ENCODE results near the gene ARRB2.

The ARRB2 gene

GRCh38 chr17:4744999-4745969, 34.9 kb downstream of the ARRB2 start:
- Mint-ChIP-seq H3K27me3 (ENCODE audit: low read depth) (peaks cover 32% of the 10 kb centered on the region), H3K4me3 (no peak overlapping the region), H3K36me3 (ENCODE audit: low read depth) (peaks cover 2% of the 10 kb centered on the region), H3K27ac (no peak overlapping the region), H3K9me3 (no peaks in the 10 kb centered on the region), H3K4me1 (ENCODE audit: low read depth) (peaks cover 25% of the 10 kb centered on the region)

- H3K27me3 Mint-ChIP-seq (ENCODE audit: low read depth): peaks cover 29% of the 10 kb centered on the region
- peak overlapping the region; percentile 87 for H3K27ac Mint-ChIP-seq
Measured at GRCh38 chr17:4747847-4748246, 37.4 kb downstream of the ARRB2 start.

DNA sequence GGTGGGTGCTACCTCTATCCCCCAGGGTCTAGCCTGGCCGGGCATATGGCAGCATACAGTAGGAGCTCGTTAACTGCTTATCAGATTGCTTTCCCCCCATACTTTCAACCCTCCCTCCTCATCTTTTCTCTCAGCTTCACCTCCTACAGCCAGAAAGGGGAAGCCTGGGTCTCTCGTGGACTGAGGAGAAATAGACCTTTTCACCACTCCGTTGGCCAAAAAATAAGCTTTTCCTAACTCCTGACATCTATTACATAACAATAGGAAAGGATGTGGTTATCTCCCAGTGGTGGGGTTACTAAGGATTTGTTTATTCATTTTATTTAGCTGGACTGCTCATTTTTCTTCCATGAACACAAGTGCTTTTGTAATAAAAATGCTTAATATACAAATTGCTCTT, 38.3 kb downstream of the ARRB2 start:
- peak overlapping the region; percentile 32 for H3K4me3 Mint-ChIP-seq
- peaks cover 2% of the 10 kb centered on the region for H3K36me3 Mint-ChIP-seq (ENCODE audit: low read depth)
- H3K27ac Mint-ChIP-seq: peak overlapping the region; percentile 5
- no peaks in the 10 kb centered on the region for H3K9me3 Mint-ChIP-seq
- peaks cover 35% of the 10 kb centered on the region for H3K27me3 Mint-ChIP-seq (ENCODE audit: low read depth)
- H3K4me1 Mint-ChIP-seq (ENCODE audit: low read depth): peaks cover 21% of the 10 kb centered on the region

More at GRCh38 chr17:4747847-4748246, 37.4 kb downstream of the ARRB2 start:
- Mint-ChIP-seq H3K9me3 (no peaks in the 10 kb centered on the region), H3K36me3 (ENCODE audit: low read depth) (peaks cover 2% of the 10 kb centered on the region), H3K4me3 (peak overlapping the region; percentile 79), H3K4me1 (ENCODE audit: low read depth) (peaks cover 21% of the 10 kb centered on the region)

GRCh38 chr17:4750606-4751005, 40.2 kb downstream of the ARRB2 start:
- Mint-ChIP-seq H3K27me3 (ENCODE audit: low read depth) (peaks cover 48% of the 10 kb centered on the region), H3K9me3 (no peaks in the 10 kb centered on the region), H3K4me1 (ENCODE audit: low read depth) (peaks cover 18% of the 10 kb centered on the region), H3K36me3 (ENCODE audit: low read depth) (peaks cover 2% of the 10 kb centered on the region), H3K4me3 (no peak overlapping the region), H3K27ac (no peak overlapping the region)

DNA sequence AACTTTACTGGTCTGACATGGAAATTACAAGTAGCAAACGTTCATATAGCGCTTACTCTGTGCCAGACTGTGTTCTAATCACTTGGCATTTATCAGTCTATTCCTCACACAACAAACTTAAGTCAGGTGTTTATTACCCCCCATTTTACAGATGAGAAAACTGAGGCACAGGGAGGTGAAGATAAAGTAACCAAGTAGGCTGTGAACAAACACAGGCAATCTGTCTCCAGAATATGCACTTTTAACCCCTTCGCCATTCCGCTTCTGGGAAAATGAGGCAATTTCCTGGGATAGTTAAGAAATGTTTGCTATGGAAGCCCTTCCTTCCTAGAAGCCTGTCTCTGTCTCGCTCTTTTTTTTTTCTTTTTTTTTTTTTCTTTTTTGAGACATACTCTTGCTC, 41.5 kb downstream of the ARRB2 start:
- peaks cover 14% of the 10 kb centered on the region for H3K4me1 Mint-ChIP-seq (ENCODE audit: low read depth)
- H3K9me3 Mint-ChIP-seq: no peaks in the 10 kb centered on the region
- peaks cover 44% of the 10 kb centered on the region for H3K27me3 Mint-ChIP-seq (ENCODE audit: low read depth)
- H3K27ac Mint-ChIP-seq: no peak overlapping the region
- no peak overlapping the region for H3K4me3 Mint-ChIP-seq
- H3K36me3 Mint-ChIP-seq (ENCODE audit: low read depth): peaks cover 2% of the 10 kb centered on the region

- Mint-ChIP-seq H3K4me3 (no peak overlapping the region), H3K4me1 (ENCODE audit: low read depth) (peaks cover 7% of the 10 kb centered on the region), H3K27me3 (ENCODE audit: low read depth) (peaks cover 59% of the 10 kb centered on the region), H3K36me3 (ENCODE audit: low read depth) (no peaks in the 10 kb centered on the region), H3K27ac (no peak overlapping the region), H3K9me3 (no peaks in the 10 kb centered on the region)
Measured at GRCh38 chr17:4753392-4753791, 43.0 kb downstream of the ARRB2 start.

- no peaks in the 10 kb centered on the region for H3K9me3 Mint-ChIP-seq
- H3K27me3 Mint-ChIP-seq (ENCODE audit: low read depth): peaks cover 29% of the 10 kb centered on the region
- H3K4me3 Mint-ChIP-seq: no peak overlapping the region
- no peaks in the 10 kb centered on the region for H3K4me1 Mint-ChIP-seq (ENCODE audit: low read depth)
- H3K27ac Mint-ChIP-seq: no peak overlapping the region
- H3K36me3 Mint-ChIP-seq (ENCODE audit: low read depth): no peaks in the 10 kb centered on the region
Measured at GRCh38 chr17:4759776-4760236, 49.4 kb downstream of the ARRB2 start.

GRCh38 chr17:4764595-4764994, 54.2 kb downstream of the ARRB2 start:
- no peaks in the 10 kb centered on the region for H3K36me3 Mint-ChIP-seq (ENCODE audit: low read depth)
- no peaks in the 10 kb centered on the region for H3K9me3 Mint-ChIP-seq
- H3K27me3 Mint-ChIP-seq (ENCODE audit: low read depth): peaks cover 10% of the 10 kb centered on the region
- H3K4me3 Mint-ChIP-seq: no peak overlapping the region
- H3K27ac Mint-ChIP-seq: no peak overlapping the region
- H3K4me1 Mint-ChIP-seq (ENCODE audit: low read depth): peaks cover 2% of the 10 kb centered on the region

DNA sequence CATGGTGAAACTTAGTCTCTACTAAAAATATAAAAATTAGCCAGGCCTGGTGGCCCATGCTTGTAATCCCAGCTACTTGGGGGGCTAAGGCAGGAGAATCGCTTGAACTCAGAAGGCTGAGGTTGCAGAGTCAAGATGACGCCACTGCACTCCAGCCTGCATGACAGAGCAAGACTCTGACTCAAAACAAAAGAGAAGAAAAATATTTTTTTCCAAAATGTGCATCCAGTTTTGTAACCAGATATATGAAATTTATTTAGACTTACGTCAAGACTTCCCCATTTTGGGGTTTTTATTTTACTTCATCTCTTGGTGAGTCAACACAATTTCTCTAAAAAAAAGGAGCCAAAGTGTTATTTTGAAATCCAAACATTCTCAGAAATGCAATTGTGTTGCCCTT, 55.8 kb downstream of the ARRB2 start:
- no peak overlapping the region for H3K27ac Mint-ChIP-seq
- H3K27me3 Mint-ChIP-seq (ENCODE audit: low read depth): peaks cover 10% of the 10 kb centered on the region
- H3K36me3 Mint-ChIP-seq (ENCODE audit: low read depth): no peaks in the 10 kb centered on the region
- H3K4me3 Mint-ChIP-seq: no peak overlapping the region
- H3K4me1 Mint-ChIP-seq (ENCODE audit: low read depth): peaks cover 7% of the 10 kb centered on the region
- H3K9me3 Mint-ChIP-seq: no peaks in the 10 kb centered on the region

DNA sequence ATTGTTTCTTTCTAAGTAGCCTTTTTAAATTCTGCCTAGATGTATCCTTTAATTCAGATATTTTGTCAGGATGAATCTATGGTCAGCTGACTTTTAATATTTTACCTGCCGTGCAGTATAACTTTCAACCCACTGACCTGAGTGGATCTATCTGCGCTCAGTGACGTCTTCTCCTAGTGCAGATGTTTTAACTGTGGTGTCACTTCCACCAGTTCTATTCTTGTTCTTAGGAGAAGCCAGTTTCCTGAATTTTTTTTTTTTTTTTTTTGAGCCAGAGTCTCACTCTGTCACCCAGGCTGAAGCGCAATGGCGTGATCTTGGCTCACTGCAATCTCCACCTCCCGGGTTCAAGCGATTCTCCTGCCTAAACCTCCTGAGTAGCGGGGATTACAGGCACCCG, 56.3 kb downstream of the ARRB2 start:
- H3K27me3 Mint-ChIP-seq (ENCODE audit: low read depth): peaks cover 14% of the 10 kb centered on the region
- H3K36me3 Mint-ChIP-seq (ENCODE audit: low read depth): no peaks in the 10 kb centered on the region
- H3K4me3 Mint-ChIP-seq: no peak overlapping the region
- no peak overlapping the region for H3K27ac Mint-ChIP-seq
- peaks cover 11% of the 10 kb centered on the region for H3K4me1 Mint-ChIP-seq (ENCODE audit: low read depth)
- no peaks in the 10 kb centered on the region for H3K9me3 Mint-ChIP-seq

DNA sequence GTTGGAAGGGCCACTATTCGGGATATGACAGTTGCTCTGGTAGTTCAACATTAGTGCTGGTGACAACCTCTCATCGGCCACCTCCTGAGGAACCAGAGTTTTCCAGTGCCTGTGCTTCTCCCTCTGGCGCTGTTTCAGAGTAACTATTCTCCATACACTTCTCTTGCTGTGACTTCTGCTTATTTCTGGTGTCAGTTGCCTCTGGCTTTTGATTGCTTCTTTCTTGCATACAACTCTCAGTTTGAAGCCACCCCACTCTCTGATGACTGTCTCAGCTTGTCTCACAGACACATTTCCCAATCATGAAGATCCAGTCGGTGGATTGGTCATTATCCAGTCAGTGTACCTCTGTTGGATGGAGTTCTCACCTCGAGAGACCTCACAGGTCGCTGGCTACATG, 57.9 kb downstream of the ARRB2 start:
- peaks cover 15% of the 10 kb centered on the region for H3K4me1 Mint-ChIP-seq (ENCODE audit: low read depth)
- H3K27ac Mint-ChIP-seq: no peak overlapping the region

DNA sequence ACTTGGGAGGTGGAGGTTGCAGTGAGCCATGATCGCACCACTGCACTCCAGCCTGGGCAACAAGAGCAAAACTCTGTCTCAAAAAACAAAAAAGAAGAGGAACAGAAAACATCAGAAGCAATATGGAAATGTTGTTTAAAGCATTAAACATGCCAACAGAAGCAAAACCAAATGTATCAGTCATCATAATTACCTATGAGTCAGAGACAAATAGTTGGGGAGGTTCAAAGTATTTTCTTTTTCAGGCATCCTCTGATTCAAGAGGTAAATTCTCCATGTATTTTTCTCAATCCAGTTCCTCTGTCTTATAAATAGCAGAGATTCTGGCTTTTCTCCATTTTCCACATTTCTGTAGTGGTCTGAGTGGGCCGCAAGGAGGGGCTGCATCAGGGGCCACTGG, 59.2 kb downstream of the ARRB2 start:
- Mint-ChIP-seq H3K9me3 (no peaks in the 10 kb centered on the region), H3K36me3 (ENCODE audit: low read depth) (no peaks in the 10 kb centered on the region), H3K27me3 (ENCODE audit: low read depth) (peaks cover 22% of the 10 kb centered on the region), H3K27ac (no peak overlapping the region), H3K4me3 (no peak overlapping the region), H3K4me1 (ENCODE audit: low read depth) (peaks cover 15% of the 10 kb centered on the region)

More for the DNA sequence above, 57.9 kb downstream of the ARRB2 start:
- Mint-ChIP-seq H3K4me3 (no peak overlapping the region), H3K27me3 (ENCODE audit: low read depth) (peaks cover 23% of the 10 kb centered on the region), H3K9me3 (no peaks in the 10 kb centered on the region), H3K36me3 (ENCODE audit: low read depth) (no peaks in the 10 kb centered on the region)
